ENCODE measurements around the gene TMEFF2.

DNA sequence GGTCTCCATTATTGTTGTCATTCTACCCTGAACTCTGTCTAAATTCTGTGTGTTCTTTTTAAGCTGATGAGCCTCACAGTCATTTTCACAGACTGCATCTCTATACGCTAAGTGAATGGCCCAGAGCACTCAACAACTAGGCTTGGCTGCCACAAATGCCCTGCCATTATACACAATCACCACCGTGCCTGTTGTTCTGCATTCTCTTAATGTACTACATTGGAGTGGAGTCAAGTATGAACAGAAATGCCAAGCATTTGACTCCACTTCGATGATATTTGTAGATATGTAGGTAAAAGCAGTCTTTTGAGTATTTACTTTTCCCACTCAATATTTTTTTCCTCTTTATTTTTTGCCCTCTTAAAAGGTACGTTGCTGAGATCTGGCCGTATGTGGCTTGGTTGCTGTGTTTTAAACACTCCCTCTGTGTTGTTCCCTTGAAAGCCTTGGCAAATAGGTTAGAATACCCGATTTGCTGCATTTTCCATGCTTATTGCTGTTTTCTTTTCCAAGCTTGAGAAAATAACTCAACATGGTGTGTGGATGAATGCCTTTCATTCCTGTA lies 36.2 kb upstream of the TMEFF2 start:
- no peak for TF ChIP-seq POLR2A (IDR thresholded peaks at IDR 0.05)
- TF ChIP-seq, protein P1, sequence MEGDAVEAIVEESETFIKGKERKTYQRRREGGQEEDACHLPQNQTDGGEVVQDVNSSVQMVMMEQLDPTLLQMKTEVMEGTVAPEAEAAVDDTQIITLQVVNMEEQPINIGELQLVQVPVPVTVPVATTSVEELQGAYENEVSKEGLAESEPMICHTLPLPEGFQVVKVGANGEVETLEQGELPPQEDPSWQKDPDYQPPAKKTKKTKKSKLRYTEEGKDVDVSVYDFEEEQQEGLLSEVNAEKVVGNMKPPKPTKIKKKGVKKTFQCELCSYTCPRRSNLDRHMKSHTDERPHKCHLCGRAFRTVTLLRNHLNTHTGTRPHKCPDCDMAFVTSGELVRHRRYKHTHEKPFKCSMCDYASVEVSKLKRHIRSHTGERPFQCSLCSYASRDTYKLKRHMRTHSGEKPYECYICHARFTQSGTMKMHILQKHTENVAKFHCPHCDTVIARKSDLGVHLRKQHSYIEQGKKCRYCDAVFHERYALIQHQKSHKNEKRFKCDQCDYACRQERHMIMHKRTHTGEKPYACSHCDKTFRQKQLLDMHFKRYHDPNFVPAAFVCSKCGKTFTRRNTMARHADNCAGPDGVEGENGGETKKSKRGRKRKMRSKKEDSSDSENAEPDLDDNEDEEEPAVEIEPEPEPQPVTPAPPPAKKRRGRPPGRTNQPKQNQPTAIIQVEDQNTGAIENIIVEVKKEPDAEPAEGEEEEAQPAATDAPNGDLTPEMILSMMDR (IDR thresholded peaks at IDR 0.05): no peak
- no peak for TF ChIP-seq POLR2AphosphoS5 (IDR thresholded peaks at IDR 0.05)
- TF ChIP-seq EP300 (IDR thresholded peaks at IDR 0.05): no peak

Measured in upper lobe of left lung (tissue), 4 donors.